COLO668 (cell line): Measurements from ENCODE around the gene COL21A1.

Experiments used
- DNase-seq: peaks from one replicate; lab custom pipeline; 2025; ENCODE audit not compliant: unreplicated experiment; lab: John Stamatoyannopoulos, UW

COL21A1 gene

GRCh38 chr6:56193846-56194245 lies 53.5 kb downstream of the COL21A1 start:
- no peak for DNase-seq

GRCh38 chr6:56188429-56188828 lies 59.0 kb downstream of the COL21A1 start:
- peak; percentile 0 for DNase-seq

DNA sequence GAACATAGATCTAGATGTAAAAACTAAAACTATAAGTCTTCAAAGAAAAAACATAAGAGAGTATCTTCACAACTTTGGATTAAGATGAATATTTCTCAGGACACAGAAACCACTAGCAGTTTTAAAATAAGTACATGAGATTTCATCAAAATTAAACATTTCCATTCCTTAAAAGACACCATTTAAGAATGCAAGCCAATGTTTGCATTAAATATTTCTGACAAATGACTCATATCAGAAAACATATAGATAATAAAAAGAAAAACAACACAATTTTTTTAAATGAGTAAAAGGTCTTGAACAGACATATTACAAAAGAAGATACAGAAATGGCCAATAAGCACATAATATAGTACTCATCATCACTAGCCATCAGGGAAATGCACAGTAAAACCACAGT lies 59.7 kb downstream of the COL21A1 start:
- DNase-seq, result no peak

DNA sequence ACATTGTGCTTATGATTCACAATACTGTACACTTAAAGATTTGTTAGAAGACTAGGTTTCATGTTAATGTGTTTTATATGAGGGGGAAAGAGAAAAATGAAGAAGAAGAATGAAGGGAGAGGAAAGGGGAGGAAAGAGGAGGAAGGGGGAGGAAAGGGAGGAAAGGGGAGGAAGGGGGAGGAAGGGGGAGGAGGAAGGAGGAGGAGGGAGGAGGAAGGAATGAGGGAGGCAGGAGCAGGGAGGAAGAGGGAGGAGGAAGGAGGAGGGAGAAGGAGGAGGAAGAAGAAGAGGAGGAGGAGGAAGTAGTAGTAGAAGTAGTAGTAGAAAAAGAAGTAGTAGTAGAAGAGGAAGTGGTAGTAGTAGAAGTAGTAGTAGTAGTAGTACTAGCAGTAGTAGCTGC lies 70.6 kb downstream of the COL21A1 start:
- no peak for DNase-seq

GRCh38 chr6:56173228-56173627 lies 74.2 kb downstream of the COL21A1 start:
- DNase-seq, result no peak

GRCh38 chr6:56172144-56172543 lies 75.2 kb downstream of the COL21A1 start:
- DNase-seq, result no peak

DNA sequence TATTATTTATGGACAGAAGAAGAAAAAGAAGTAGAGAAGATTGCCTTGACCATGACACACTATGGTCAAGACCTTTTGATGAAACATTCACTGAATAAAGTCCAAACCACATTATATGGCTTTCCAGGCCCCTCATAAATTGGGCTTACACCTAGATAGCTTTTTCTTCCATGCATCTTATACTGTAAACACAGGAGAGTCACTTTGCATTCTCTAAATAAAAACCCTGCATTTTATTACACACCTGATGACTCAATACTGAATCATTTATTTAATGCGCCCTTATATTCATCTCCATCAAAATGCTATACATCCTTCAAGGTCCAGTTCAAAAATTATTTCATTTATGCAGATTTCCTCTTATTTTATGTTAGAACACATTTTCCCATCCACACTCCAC lies 78.0 kb downstream of the COL21A1 start:
- no peak for DNase-seq

DNA sequence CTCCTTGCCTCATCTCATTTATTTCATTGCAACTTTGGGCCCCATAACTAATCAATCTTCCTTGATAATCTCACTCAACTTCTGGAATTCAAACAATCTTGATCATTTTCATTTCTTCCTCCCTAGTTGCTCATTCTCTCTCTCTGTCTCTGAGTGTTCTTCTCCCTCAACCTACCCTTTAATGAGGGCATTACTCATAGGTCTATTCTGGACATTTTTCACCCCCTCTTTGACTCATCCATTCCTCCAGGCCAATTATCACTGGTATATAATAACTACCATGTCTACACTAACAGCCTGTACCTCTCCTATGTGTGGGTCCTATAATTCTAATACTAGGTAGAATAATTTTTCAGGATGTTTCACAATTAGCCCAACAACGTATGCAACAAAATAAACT lies 78.8 kb downstream of the COL21A1 start:
- no peak for DNase-seq

DNA sequence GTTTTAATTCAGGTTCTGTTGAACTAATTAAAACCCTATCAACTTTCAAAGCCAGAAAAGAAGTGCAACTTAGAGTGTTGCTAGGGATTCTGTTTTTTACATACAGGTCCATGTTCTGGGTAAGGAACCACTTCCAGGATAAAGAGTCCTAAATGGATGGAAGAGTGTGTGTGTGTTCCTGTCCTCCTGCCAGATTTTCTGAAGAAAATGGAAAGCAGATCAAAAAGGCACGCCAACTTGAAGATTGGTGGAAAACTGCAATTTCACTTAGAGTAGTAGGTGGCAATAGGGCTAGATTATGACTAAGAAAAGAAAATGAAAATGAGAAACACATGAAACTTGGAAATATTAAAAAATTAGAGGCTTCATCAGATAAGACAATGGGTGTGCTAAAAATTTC lies 85.3 kb downstream of the COL21A1 start:
- DNase-seq, result no peak

- DNase-seq, result no peak
Measured at GRCh38 chr6:56160489-56160888, 86.9 kb downstream of the COL21A1 start.

GRCh38 chr6:56158571-56158970 lies 88.8 kb downstream of the COL21A1 start:
- no peak for DNase-seq

GRCh38 chr6:56156643-56157042 lies 90.7 kb downstream of the COL21A1 start:
- no peak for DNase-seq

GRCh38 chr6:56155634-56156141 lies 91.7 kb downstream of the COL21A1 start:
- DNase-seq, result no peak

DNA sequence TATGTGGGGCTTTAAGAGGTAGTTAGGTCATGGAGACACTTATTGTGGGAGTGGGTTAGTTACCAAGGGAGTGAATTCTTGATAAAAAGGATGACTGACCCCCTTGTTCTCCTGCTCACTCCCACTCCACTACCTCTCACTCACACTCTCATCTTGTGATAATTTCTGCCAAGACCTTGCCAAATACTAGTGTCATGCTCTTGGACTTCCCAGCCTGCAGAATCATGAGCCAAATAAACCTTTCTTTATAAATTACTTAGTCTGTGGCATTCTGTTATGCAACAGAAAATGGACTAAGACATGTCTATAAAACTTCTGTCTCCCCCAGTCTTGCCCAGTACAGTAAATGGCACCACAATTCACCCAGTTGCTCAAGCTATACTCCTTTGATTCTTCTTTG lies 93.3 kb downstream of the COL21A1 start:
- no peak for DNase-seq

DNA sequence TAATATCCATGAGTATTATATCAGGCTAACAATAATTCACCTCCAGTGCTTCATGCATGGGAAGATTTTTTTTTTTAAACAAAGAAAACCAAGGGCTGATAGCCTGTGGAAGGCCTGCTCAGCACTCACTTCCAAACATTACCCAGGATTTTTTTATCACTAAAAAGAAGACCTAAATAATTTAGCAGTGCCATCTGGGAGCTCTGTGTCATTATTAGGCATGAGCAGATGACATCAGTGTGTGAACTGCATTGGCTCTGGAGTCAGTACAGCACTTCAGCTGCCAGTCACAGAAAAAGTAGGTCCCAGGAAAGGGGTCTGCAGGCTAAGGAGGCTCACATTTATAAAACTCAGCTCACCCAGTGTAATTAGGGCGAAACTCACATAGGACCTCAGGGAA lies 94.8 kb downstream of the COL21A1 start:
- DNase-seq, result no peak

DNA sequence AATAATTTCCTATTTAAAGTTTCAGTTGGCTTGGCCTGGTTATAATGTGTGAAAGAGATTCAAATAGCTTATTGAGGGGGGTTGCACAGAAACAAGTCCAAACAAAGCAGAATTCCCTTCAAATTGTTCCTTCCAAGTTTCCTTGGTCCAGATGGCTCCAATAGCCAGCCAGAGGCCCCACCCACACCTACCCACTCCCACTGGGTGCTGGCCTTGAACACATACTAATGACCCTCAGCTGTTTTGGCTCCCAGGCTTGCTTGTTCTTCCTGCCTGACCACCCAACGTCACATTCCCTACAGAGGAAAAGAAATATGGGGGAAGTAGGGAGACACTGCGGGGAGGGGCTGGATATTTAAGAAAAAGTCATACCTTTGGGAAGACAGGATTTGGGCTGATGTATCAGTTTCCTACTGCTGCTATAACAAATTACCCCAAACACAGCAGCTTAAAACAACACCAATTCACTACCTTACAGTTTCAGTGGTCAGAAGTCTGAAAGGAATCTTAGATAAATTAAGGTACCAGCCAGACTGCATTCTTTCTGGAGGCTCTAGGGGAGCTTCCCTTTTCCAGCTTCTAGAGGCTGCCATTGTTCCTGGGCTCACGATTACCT lies 95.7 kb downstream of the COL21A1 start:
- DNase-seq, result no peak

- no peak for DNase-seq
Measured at GRCh38 chr6:56148488-56149186, 98.7 kb downstream of the COL21A1 start.

DNA sequence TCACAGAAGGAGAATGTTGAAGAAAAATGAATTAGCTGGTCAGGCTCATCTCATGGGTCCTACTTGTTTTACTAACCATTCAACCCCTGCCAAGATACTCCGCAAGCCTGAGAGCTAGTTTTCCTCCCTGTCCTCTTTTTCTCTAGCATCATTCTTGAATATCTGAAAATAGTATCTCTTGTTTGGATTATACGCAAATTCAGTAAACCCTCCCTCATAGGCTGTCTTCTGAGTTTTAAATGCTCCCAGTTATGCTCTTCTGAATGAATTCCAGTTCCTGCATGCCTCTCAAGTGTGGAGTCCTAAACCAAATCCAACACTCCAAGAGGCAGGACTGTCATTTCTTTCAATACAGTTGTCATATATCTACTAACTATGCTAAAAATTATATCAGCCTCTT lies 99.6 kb downstream of the COL21A1 start:
- DNase-seq, result no peak

DNA sequence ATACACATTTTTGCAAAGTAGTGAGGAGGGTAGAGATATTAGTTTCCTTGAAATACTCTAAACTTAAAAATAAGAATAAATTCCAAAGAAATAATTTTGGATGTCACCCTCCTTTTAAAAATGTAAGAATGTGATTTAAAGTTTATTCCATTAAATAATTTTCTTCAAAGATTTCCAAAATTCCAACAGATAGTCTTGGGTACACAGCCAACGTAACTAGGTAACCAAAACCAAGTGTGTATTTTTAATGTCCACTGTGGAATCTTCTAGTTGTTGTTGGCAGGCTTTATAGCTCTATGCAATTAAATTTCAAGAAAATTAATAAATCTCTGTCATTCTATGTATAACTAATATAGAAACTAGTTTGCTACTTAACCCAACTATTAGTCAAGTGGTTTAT lies 101.3 kb downstream of the COL21A1 start:
- DNase-seq, result no peak

GRCh38 chr6:56145616-56146015 lies 101.8 kb downstream of the COL21A1 start:
- DNase-seq, result no peak

DNA sequence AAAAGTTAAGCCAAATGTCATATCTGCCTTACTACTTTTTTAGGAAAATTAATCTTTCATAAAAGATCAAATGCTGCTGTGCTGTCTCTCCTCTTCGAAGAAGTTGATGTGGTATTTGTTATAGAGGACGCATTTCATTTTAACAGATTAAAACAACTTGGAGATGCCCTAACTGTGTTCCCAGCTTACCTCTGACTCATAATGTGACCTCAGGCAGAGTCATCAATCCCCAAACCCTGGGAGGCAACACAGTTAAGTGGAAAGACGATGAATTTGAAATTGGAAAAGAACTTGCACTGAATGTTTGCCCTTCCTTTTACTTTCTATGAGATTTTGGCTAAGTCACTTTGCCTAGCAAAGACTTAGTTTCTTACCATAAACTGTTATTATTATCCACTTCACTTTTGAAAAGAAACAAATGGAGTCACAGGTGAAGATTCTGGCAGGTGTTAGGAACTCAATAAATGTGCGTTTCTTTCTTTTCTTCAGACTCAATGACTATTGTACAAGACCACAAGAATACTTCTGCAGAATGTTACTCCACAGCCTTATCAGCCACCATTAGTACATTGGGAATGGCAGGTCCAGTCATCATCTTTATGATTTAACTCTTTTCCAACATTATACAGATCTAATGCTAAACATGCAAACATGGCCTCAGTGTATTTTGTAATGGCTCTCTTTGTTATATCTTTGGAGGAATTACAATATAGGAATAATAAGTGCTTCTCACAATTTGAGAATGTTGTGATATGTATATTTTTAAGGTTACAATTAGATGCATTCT lies 102.6 kb downstream of the COL21A1 start:
- DNase-seq, result no peak

- DNase-seq, result no peak
Measured at GRCh38 chr6:56143796-56144195, 103.6 kb downstream of the COL21A1 start.
